ENCODE results near the gene MCOLN2.

The MCOLN2 gene

GRCh38 chr1:84973498-84974334 lies 23.2 kb downstream of the MCOLN2 start:
- peaks cover 0 to 2% of the 10 kb centered on the region in 2 experiments; a peak in 2 of 3 replicates for H3K36me3 ChIP-seq (ENCODE audit: control insufficient read depth in 2 of 2, insufficient read depth in 1 of 2, low read length in 2 of 2)
- H3K9me3 ChIP-seq (ENCODE audit: control insufficient read depth, insufficient read depth, low read depth, low read length), result no peaks in the 10 kb centered on the region
- CTCF ChIA-PET, result interaction anchor here (1.2 kb wide), 1 partner anchor 29 kb away, joined by 3 read pairs; no protein-coding TSS in a partner anchor
- H3K4me3 ChIP-seq (ENCODE audit: low read depth, low read length), result no peak overlapping the region
- POLR2A ChIA-PET, result no interaction called here
- no peak for TF ChIP-seq SP3 (tag by site-specific recombination; IDR thresholded peaks at IDR 0.05)
- TF ChIP-seq ZNF654 (tag by site-specific recombination; IDR thresholded peaks at IDR 0.05; ENCODE audit: low read depth), result peak; percentile 5; the same call in 1 of the 2 replicates
- peak; percentile 32 for TF ChIP-seq ZFHX2 (tag by site-specific recombination; conservative IDR thresholded peaks at IDR 0.05)
- H3K27ac ChIP-seq (ENCODE audit: extremely low read depth, low read depth, low read length), result no peak overlapping the region
- H3K4me1 ChIP-seq (ENCODE audit: control insufficient read depth, insufficient read depth, low read length), result peaks cover 9% of the 10 kb centered on the region

DNA sequence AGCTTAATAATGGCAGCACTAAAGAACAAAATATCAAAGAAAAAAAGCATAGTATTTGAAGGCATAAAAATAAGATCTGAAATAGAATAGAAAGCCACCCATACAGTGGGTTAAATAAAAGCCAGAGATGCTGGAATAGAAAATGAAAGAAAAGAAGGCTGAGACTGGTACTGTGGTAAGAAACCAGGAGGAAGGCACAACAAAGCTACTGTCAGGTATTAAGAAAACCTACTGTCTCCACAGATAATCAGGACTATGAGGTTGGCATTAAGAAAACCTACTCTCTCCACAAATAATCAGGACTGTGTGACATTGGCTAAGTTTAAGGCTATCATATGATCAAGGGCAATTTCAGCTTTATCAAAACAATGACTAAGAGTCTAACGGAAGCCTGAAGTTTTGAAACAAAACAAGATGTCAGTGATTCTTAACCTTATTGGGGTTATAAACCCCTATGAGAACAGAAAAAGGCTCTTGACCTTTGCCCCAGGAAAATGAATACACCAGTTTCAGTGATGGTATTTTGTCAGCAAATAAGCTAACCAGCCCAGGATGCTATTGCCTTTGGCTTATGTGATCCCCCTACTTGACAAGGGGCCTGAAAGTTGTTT lies 24.4 kb downstream of the MCOLN2 start:
- H3K36me3 ChIP-seq (ENCODE audit: control insufficient read depth in 2 of 2, insufficient read depth in 1 of 2, low read length in 2 of 2), result peaks cover 0 to 2% of the 10 kb centered on the region in 2 experiments; a peak in 2 of 3 replicates
- H3K4me1 ChIP-seq (ENCODE audit: control insufficient read depth, insufficient read depth, low read length), result peaks cover 9% of the 10 kb centered on the region
- H3K9me3 ChIP-seq (ENCODE audit: control insufficient read depth, insufficient read depth, low read depth, low read length), result no peaks in the 10 kb centered on the region
- no peak overlapping the region for H3K27ac ChIP-seq (ENCODE audit: extremely low read depth, low read depth, low read length)
- CTCF ChIA-PET, result interaction anchor here (0.6 to 2.6 kb wide), 5 partner anchors 28 to 922 kb away, joined by 3 to 9 read pairs (median 3); no protein-coding TSS in a partner anchor
- H3K4me3 ChIP-seq (ENCODE audit: low read depth, low read length), result no peak overlapping the region
- POLR2A ChIA-PET, result no interaction called here
- no peak for TF ChIP-seq ZNF670 (tag by site-specific recombination; IDR thresholded peaks at IDR 0.05; ENCODE audit: low read depth)
- no peak for TF ChIP-seq ZBTB17 (tag by site-specific recombination; IDR thresholded peaks at IDR 0.05)
- no peak for TF ChIP-seq ZNF514 (tag by site-specific recombination; IDR thresholded peaks at IDR 0.05)
- TF ChIP-seq ZEB2 (tag by site-specific recombination; IDR thresholded peaks at IDR 0.05), result 0 out of 2 replicates have a peak, but pooled peaks have one; percentile 18
- peak; percentile 81 for TF ChIP-seq FEZF1 (tag by site-specific recombination; IDR thresholded peaks at IDR 0.05)
- 0 out of 2 replicates have a peak, but pooled peaks have one; percentile 39 for TF ChIP-seq PRDM6 (tag by site-specific recombination; IDR thresholded peaks at IDR 0.05)
- TF ChIP-seq, protein P1, sequence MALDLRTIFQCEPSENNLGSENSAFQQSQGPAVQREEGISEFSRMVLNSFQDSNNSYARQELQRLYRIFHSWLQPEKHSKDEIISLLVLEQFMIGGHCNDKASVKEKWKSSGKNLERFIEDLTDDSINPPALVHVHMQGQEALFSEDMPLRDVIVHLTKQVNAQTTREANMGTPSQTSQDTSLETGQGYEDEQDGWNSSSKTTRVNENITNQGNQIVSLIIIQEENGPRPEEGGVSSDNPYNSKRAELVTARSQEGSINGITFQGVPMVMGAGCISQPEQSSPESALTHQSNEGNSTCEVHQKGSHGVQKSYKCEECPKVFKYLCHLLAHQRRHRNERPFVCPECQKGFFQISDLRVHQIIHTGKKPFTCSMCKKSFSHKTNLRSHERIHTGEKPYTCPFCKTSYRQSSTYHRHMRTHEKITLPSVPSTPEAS (tag by site-specific recombination; IDR thresholded peaks at IDR 0.05), result no peak
- peak; percentile 67; the same call in 1 of the 2 replicates for TF ChIP-seq TCF7L2 (IDR thresholded peaks at IDR 0.05; ENCODE audit: borderline replicate concordance, low read depth, low read length)
- TF ChIP-seq, protein P2, sequence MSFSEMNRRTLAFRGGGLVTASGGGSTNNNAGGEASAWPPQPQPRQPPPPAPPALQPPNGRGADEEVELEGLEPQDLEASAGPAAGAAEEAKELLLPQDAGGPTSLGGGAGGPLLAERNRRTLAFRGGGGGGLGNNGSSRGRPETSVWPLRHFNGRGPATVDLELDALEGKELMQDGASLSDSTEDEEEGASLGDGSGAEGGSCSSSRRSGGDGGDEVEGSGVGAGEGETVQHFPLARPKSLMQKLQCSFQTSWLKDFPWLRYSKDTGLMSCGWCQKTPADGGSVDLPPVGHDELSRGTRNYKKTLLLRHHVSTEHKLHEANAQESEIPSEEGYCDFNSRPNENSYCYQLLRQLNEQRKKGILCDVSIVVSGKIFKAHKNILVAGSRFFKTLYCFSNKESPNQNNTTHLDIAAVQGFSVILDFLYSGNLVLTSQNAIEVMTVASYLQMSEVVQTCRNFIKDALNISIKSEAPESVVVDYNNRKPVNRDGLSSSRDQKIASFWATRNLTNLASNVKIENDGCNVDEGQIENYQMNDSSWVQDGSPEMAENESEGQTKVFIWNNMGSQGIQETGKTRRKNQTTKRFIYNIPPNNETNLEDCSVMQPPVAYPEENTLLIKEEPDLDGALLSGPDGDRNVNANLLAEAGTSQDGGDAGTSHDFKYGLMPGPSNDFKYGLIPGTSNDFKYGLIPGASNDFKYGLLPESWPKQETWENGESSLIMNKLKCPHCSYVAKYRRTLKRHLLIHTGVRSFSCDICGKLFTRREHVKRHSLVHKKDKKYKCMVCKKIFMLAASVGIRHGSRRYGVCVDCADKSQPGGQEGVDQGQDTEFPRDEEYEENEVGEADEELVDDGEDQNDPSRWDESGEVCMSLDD (tag by site-specific recombination; IDR thresholded peaks at IDR 0.05), result no peak
- TF ChIP-seq KLF7 (tag by site-specific recombination; IDR thresholded peaks at IDR 0.05; ENCODE audit: borderline replicate concordance), result no peak
- peak; percentile 20; the same call in 1 of the 2 replicates for TF ChIP-seq REST (tag by site-specific recombination; IDR thresholded peaks at IDR 0.05)
- TF ChIP-seq PRDM10 (tag by site-specific recombination; IDR thresholded peaks at IDR 0.05), result no peak
- no peak for TF ChIP-seq ZNF394 (tag by site-specific recombination; IDR thresholded peaks at IDR 0.05; ENCODE audit: borderline replicate concordance)

Data from HEK293 (cell line).